Testis (tissue), 2 donors: Measurements from ENCODE around the gene HECW1.

Experiments used
- CTCF ChIP-seq, 3 experiments: fragments of 450-650 bp in 2 of 3; fragments of 200-600 bp in 1 of 3; sonication (generic) in 1 of 3; IDR thresholded peaks; one replicate each; pipeline ENCODE4 v1.5.1; 2016 to 2019; ENCODE audit warnings: antibody characterized with exemption in 3 of 3, mild to moderate bottlenecking in 2 of 3, moderate library complexity in 1 of 3
- POLR2A ChIP-seq: fragments of 450-650 bp; IDR thresholded peaks from one replicate; pipeline ENCODE4 v1.6.1; 2017; ENCODE audit warnings: antibody characterized with exemption, mild to moderate bottlenecking, moderate library complexity

DNA sequence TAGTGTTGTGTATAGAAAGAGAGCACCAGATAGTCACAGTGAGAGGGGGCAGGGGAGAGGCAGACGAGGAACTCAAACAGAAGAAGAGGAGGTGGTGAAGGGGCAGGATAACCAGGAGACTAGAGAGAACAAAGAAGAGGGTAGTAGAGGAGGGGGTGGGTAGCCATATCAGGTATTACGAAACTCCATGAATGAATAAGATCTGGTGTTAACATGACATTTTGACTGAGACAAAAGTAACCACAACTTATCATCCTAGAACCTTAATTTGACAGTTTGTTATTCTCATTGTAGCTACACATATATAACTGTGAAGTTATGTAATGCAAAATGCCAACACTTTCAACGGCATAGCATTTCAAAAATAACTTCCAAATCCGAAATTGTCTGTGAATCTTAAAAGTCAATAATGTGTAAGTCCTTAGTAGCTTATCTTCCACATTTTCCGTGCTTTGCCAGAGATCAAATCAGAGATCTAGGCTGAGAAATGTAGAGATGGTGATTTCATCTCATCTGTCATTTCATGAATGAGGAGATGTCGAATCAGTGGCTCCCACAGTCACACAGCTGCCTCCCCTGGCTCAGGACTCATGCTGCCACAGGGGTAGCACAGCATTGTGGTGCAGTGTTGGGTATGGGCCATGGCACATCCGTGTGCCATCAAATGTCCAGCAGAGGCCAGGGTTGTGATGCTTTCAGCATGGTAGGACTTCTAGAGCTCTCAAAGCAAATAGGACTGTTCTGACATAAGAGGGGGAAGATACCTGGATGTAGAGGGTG, 202.1 kb downstream of the HECW1 start:
- TF ChIP-seq CTCF (IDR thresholded peaks at IDR 0.05) (no peak), POLR2A (no peak)
